ENCODE results near the gene GPHB5.

- TF ChIP-seq EZH2 (IDR thresholded peaks at IDR 0.05; ENCODE audit: insufficient read depth, poor library complexity, severe bottlenecking) (no peak), EZH2phosphoT487 (IDR thresholded peaks at IDR 0.05; ENCODE audit: insufficient read depth, low read depth) (no peak)
These were observed 49.0 kb downstream of the GPHB5 start for GRCh38 chr14:63269561-63270225.

Measured in GM23248 (cell line).